Astrocyte of the hippocampus (primary cell): Measurements from ENCODE around the gene VENTX.

Experiments
- DNase-seq: peaks from one replicate; pipeline ENCODE4 v3.0.0; 2011; ENCODE audit warnings: low read depth, low spot score

VENTX gene

GRCh38 chr10:133285217-133285616 is 47.6 kb downstream of the VENTX start:
- no peak for DNase-seq

DNA sequence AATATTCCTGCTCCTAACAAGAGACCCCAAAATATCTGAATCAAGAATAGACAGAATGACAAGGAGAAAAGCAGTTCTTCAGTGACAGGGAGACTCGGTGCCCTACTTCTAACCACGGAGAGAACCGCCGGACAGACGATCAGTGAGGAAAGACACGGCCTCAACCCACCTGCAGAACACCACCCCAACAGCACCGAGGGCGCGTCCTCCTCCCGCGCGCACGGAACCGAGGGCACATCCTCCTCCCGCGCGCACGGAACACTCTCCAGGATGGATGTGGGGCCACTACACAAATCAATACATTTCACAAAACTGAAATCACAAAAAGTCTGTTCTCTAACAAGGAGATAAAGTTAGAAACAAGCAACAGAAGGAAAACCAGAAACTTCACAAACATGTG is 48.7 kb downstream of the VENTX start:
- no peak for DNase-seq

- DNase-seq: no peak
Observed at GRCh38 chr10:133287832-133288500, 50.3 kb downstream of the VENTX start.

- DNase-seq: no peak
Observed at GRCh38 chr10:133289761-133290160, 52.1 kb downstream of the VENTX start.
